Activated naive CD8-positive, alpha-beta T cell (primary cell): ENCODE measurements around the gene GRM8.
"Not testable (repeated sequence)": the region's sequence is repeated elsewhere in the genome, so short reads cannot be mapped to it uniquely, and the experiment has no call there.

Source experiments
- H3K27ac Mint-ChIP-seq: one replicate; pipeline ENCODE4 v1.8.0; 2021; ENCODE audit warnings: mixed read lengths
- H3K27me3 Mint-ChIP-seq: one replicate; pipeline ENCODE4 v1.8.0; 2021; ENCODE audit warnings: mixed read lengths
- H3K36me3 Mint-ChIP-seq: one replicate; pipeline ENCODE4 v1.8.0; 2021; ENCODE audit warnings: mixed read lengths
- H3K4me1 Mint-ChIP-seq: one replicate; pipeline ENCODE4 v1.8.0; 2021; ENCODE audit warnings: low read depth, mixed read lengths
- H3K4me3 Mint-ChIP-seq: one replicate; pipeline ENCODE4 v1.8.0; 2021; ENCODE audit warnings: mild to moderate bottlenecking, mixed read lengths
- H3K9me3 Mint-ChIP-seq: one replicate; pipeline ENCODE4 v1.8.0; 2021; ENCODE audit warnings: low read depth, mixed read lengths

The GRM8 gene

GRCh38 chr7:126907657-126908056 lies 345.1 kb downstream of the GRM8 start:
- not testable (repeated sequence) for H3K4me3 Mint-ChIP-seq, H3K9me3 Mint-ChIP-seq, H3K27ac Mint-ChIP-seq, H3K36me3 Mint-ChIP-seq, H3K4me1 Mint-ChIP-seq
- peaks cover 14% of the 10 kb centered on the region for H3K27me3 Mint-ChIP-seq

GRCh38 chr7:126905255-126905654 lies 347.5 kb downstream of the GRM8 start:
- not testable (repeated sequence) for H3K27ac Mint-ChIP-seq, H3K4me1 Mint-ChIP-seq, H3K9me3 Mint-ChIP-seq, H3K4me3 Mint-ChIP-seq, H3K36me3 Mint-ChIP-seq
- H3K27me3 Mint-ChIP-seq = peaks cover 19% of the 10 kb centered on the region

DNA sequence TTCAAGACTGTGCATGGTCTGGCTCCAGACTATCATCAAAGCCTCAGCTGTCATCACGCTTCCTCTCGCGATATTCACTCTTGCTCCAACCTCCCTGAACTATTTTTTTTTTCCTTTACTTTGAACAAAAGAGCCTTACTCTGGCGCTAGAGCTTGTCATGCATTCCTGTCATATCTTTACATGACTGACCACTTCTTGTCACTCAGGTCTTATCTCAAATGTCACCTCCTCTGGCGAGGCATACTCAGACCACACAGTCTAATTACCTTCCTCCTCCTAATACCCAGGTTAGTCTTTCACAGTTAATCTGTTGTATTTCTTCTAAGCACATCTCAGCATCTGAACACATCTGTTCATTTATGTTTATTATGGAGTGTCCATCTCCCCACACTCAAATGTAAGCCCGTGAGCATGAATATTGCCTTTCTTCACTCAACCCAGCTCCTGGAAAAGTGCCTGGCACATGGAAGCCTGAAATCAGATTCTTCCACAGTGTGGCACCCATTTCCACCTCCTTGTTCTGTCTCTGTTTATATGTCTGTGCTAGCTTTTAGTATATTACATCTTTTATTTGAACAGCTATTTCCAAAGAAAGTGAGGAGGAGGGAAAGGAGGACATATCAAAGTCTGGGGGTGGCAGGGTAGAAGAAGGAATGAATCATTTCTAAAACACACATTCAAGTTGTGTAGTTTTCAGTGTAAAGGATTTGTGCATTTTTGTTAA lies 351.5 kb downstream of the GRM8 start:
- not testable (repeated sequence) for H3K4me1 Mint-ChIP-seq

DNA sequence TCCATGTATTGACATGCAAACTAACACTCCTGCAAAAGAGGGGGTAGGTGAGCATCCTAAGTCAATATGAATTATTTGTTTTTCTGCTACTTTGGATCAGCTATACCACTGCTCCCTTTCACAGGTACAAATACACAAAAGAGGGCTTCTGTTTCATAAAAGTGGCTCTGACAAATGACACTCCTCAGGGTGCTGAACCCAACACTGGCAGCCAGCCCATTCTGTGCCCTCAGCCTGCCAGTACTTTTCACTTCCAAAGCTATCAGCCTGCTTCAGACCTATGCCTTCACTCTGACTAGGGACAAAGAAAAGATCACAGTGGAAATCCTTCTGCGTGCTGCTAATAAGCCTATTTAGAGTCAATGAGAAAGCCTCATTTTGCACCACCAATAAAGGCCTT lies 364.8 kb downstream of the GRM8 start:
- not testable (repeated sequence) for H3K4me3 Mint-ChIP-seq, H3K27me3 Mint-ChIP-seq, H3K27ac Mint-ChIP-seq, H3K4me1 Mint-ChIP-seq, H3K9me3 Mint-ChIP-seq, H3K36me3 Mint-ChIP-seq

More for the DNA sequence above, 351.5 kb downstream of the GRM8 start:
- H3K27ac Mint-ChIP-seq, H3K9me3 Mint-ChIP-seq, H3K4me3 Mint-ChIP-seq, H3K36me3 Mint-ChIP-seq: not testable (repeated sequence)
- peaks cover 18% of the 10 kb centered on the region for H3K27me3 Mint-ChIP-seq

DNA sequence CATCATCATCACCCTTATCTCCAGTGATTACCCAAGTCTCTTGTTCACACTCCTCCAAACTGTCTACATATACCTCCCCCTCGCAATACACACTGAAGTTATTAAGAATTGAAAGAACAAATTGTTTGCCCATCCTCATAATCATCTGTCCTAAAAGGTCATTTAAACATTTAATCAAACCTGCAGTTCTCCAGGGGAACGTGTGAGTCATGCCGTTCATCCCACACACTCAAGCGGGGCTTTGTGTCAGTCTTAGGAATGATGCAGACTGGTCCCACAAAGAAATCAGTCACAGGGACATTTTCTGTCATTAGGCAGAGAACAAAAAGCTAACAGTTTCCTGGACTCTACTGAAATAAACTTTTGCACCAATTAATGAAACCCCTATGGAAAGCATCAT lies 365.2 kb downstream of the GRM8 start:
- not testable (repeated sequence) for H3K27ac Mint-ChIP-seq, H3K27me3 Mint-ChIP-seq, H3K9me3 Mint-ChIP-seq, H3K36me3 Mint-ChIP-seq, H3K4me3 Mint-ChIP-seq, H3K4me1 Mint-ChIP-seq

DNA sequence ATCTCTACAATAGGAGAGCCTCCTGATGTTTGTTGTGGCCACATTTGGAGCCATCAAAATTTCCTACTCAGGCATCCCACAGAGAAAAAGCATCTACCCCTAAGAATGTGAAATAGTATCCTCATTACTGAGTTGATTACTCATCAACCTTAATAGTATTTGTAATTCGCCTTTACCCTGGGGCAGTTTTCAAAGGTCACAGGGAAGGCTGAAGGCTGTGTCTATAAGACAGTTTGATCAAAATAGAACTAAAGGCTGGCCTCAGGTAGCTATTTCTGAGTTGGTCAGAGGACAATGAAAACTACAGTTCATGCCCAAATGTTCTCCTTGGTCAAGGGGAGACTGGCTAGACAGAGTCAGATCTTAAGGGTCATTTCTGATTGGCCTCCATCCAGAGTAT lies 370.0 kb downstream of the GRM8 start:
- not testable (repeated sequence) for H3K27ac Mint-ChIP-seq, H3K27me3 Mint-ChIP-seq, H3K4me1 Mint-ChIP-seq, H3K4me3 Mint-ChIP-seq, H3K36me3 Mint-ChIP-seq, H3K9me3 Mint-ChIP-seq

DNA sequence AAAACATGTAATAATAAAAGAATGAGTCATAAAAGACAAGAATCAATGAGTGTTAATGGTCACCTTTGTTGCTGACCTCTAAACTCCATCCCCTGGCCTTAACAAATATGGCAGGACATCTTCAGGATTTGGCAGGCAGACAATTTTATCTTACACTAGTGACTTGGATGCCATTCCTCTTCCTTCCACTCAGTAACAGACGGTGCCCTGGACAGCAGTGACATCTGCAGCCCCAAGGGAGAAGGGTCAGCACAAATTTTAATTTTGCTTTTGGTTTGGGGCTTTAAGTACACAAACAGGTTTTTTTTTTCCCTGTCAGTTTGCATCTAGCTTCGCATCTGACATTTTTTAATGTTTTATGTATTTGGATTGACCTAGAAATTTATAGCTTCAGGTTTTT lies 370.8 kb downstream of the GRM8 start:
- not testable (repeated sequence) for H3K27ac Mint-ChIP-seq, H3K36me3 Mint-ChIP-seq, H3K27me3 Mint-ChIP-seq, H3K9me3 Mint-ChIP-seq, H3K4me3 Mint-ChIP-seq, H3K4me1 Mint-ChIP-seq

- Mint-ChIP-seq H3K4me1 (no peaks in the 10 kb centered on the region), H3K36me3 (no peaks in the 10 kb centered on the region)
These were observed 371.4 kb downstream of the GRM8 start for GRCh38 chr7:126881315-126881714.

DNA sequence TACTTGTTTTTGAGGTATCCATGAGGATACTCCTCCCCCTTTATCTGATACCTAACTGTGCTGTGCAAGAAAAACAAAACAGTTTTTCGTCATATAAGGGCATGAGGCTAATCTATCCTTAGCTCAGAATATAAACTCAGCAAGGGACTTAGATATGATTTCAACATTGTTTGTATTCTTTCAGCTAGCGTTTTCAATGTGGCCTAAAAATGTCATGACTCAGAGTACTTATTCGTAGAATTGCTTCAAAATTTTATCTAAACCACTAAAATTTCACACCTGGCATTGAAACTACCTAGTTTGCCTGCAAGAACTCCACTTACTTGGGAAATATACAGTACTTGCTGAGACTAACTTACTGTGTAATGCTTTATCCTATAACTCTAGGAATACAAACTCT lies 376.2 kb downstream of the GRM8 start:
- not testable (repeated sequence) for H3K27ac Mint-ChIP-seq, H3K9me3 Mint-ChIP-seq, H3K36me3 Mint-ChIP-seq, H3K27me3 Mint-ChIP-seq, H3K4me1 Mint-ChIP-seq, H3K4me3 Mint-ChIP-seq

More at GRCh38 chr7:126881315-126881714, 371.4 kb downstream of the GRM8 start:
- H3K9me3 Mint-ChIP-seq = no peaks in the 10 kb centered on the region
- H3K27me3 Mint-ChIP-seq = peaks cover 4% of the 10 kb centered on the region
- H3K27ac Mint-ChIP-seq = no peak overlapping the region
- no peak overlapping the region for H3K4me3 Mint-ChIP-seq

DNA sequence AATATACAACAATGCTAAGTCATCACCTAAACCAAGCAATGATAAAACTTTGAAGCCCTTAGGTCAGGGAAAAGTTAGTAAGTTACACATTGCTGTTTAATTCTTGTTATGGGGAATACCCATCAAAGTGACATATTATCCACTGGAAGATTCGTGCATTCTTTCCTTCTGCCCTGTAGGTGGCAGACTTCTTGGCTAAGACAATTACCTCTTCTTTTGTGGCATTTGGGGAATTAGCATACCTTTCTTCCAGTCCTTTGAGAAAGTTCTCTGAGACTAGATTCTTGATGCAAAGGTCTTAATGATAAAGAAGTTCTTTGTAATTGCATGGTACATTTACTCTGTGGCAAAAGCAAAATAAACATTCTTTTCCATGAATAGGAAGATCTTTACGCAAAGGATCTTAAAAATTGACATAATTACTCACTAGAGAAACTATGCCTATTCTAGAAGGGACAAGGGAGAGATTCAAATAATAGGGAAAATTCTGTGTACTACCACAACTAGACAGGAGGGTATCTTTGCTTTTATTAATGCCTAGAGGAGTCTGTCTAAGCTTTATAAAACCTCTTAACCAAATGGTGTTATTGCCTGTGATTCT lies 395.9 kb downstream of the GRM8 start:
- no peaks in the 10 kb centered on the region for H3K4me1 Mint-ChIP-seq
- H3K9me3 Mint-ChIP-seq = no peaks in the 10 kb centered on the region
- peaks cover 13% of the 10 kb centered on the region for H3K27me3 Mint-ChIP-seq
- no peaks in the 10 kb centered on the region for H3K36me3 Mint-ChIP-seq
- H3K4me3 Mint-ChIP-seq = no peak overlapping the region
- H3K27ac Mint-ChIP-seq = no peak overlapping the region

GRCh38 chr7:126845331-126845730 lies 407.4 kb downstream of the GRM8 start:
- H3K27ac Mint-ChIP-seq = no peak overlapping the region

DNA sequence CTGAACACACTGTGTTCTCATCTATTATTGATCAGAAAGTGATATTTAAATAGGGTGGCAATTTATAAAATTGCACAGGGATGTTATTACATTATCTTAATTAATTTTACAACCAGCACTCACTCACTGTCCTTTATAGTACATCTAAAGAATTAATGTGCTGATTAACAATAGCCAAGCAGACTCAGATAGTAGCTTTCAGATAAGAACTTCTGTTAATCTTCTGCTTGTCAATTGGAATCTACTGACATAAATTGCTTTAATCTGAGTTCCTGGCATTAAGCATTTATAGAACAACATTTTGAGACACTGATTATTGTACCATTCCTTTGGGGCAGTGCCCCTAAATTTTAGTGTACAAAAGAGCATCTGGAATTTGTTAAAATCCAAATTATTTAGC lies 408.9 kb downstream of the GRM8 start:
- Mint-ChIP-seq H3K4me3 (no peak overlapping the region), H3K4me1 (no peaks in the 10 kb centered on the region), H3K36me3 (no peaks in the 10 kb centered on the region), H3K27ac (no peak overlapping the region), H3K27me3 (peaks cover 2% of the 10 kb centered on the region), H3K9me3 (no peaks in the 10 kb centered on the region)

More at GRCh38 chr7:126845331-126845730, 407.4 kb downstream of the GRM8 start:
- Mint-ChIP-seq H3K4me3 (no peak overlapping the region), H3K27me3 (peaks cover 2% of the 10 kb centered on the region), H3K36me3 (no peaks in the 10 kb centered on the region), H3K4me1 (no peaks in the 10 kb centered on the region), H3K9me3 (no peaks in the 10 kb centered on the region)

DNA sequence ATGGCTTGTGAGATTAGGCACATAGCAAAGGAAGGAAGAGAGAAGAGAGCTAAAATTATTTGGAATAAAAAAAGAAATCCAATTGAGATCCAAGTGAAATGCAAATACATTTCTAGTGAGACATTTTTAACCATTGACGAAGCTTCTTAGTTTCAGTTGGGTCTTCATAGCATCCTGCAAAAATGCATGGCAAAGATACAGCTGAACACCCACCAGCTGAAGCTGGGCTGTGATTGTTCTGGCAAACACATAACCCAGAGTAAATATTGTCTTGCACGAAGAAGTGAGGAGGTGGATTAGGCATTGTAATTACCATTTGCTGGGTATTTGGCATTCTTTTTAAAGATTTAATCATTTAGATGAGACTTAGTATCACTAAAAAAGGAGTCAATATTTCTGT lies 409.4 kb downstream of the GRM8 start:
- peaks cover 2% of the 10 kb centered on the region for H3K27me3 Mint-ChIP-seq
- no peak overlapping the region for H3K4me3 Mint-ChIP-seq
- no peak overlapping the region for H3K27ac Mint-ChIP-seq
- no peaks in the 10 kb centered on the region for H3K4me1 Mint-ChIP-seq
- no peaks in the 10 kb centered on the region for H3K36me3 Mint-ChIP-seq
- no peaks in the 10 kb centered on the region for H3K9me3 Mint-ChIP-seq

GRCh38 chr7:126842451-126842850 lies 410.3 kb downstream of the GRM8 start:
- Mint-ChIP-seq H3K36me3 (no peaks in the 10 kb centered on the region), H3K27me3 (peaks cover 2% of the 10 kb centered on the region), H3K9me3 (no peaks in the 10 kb centered on the region), H3K4me1 (no peaks in the 10 kb centered on the region), H3K27ac (no peak overlapping the region), H3K4me3 (no peak overlapping the region)

DNA sequence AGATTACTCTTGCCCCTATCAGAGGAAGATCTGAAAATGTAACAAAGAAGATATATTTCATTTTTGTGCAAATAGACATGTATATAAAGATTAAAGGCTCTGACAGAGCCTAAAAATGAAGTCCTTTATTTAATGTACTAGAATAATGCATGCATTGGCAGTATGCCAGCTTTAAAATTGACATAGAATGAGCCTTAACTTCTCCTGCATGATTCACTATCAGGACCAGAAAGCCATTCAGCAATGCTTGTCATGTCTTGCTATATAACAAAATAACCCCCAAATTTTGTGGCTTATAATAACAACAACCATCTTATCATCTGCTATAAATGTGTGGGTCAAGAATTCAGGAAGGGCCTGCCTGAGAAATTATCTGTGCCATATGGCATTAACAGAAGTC lies 411.9 kb downstream of the GRM8 start:
- Mint-ChIP-seq H3K27me3 (peaks cover 2% of the 10 kb centered on the region), H3K9me3 (no peaks in the 10 kb centered on the region), H3K27ac (no peak overlapping the region), H3K4me3 (no peak overlapping the region), H3K36me3 (no peaks in the 10 kb centered on the region), H3K4me1 (no peaks in the 10 kb centered on the region)

- Mint-ChIP-seq H3K4me3 (no peak overlapping the region), H3K9me3 (no peaks in the 10 kb centered on the region), H3K36me3 (no peaks in the 10 kb centered on the region), H3K27me3 (peaks cover 3% of the 10 kb centered on the region), H3K4me1 (no peaks in the 10 kb centered on the region), H3K27ac (no peak overlapping the region)
These were observed 413.1 kb downstream of the GRM8 start for GRCh38 chr7:126839624-126840023.
